GM06990 (cell line): Measurements from ENCODE around the gene OBSCN.

Experiments used
- DNase-seq: peaks from one replicate; pipeline ENCODE4 v3.0.0-alpha.2; 2011; ENCODE audit not compliant: insufficient read length; ENCODE audit errors: extremely low read depth
- H3K27me3 ChIP-seq: replicated peaks from 2 replicates; pipeline ENCODE4 v1.6.0; 2011; ENCODE audit warnings: low read length; ENCODE audit not compliant: control insufficient read depth, insufficient read depth
- H3K36me3 ChIP-seq: 2 replicates; pipeline ENCODE4 v1.5.1; 2011; ENCODE audit warnings: low read length; ENCODE audit not compliant: control insufficient read depth, insufficient read depth
- H3K4me3 ChIP-seq: replicated peaks from 2 replicates; pipeline ENCODE4 v1.5.1; 2011; ENCODE audit warnings: low read depth, mild to moderate bottlenecking, control low read depth, low read length
- CTCF ChIP-seq: IDR thresholded peaks from 2 replicates; pipeline ENCODE4 v1.5.1; 2011; ENCODE audit warnings: low read length, control low read depth, mild to moderate bottlenecking, inconsistent platforms; ENCODE audit not compliant: insufficient read depth, poor library complexity, severe bottlenecking

OBSCN gene

GRCh38 chr1:228259368-228259894, 51.6 kb downstream of the OBSCN start:
- no peak for DNase-seq

GRCh38 chr1:228259951-228260350, 52.1 kb downstream of the OBSCN start:
- DNase-seq, result no peak
- no peaks in the 10 kb centered on the region for H3K36me3 ChIP-seq
- H3K4me3 ChIP-seq, result no peak overlapping the region
- H3K27me3 ChIP-seq, result no peaks in the 10 kb centered on the region
- TF ChIP-seq CTCF, result no peak

More at GRCh38 chr1:228259368-228259894, 51.6 kb downstream of the OBSCN start:
- Histone ChIP-seq H3K36me3 (no peaks in the 10 kb centered on the region), H3K4me3 (no peak overlapping the region), H3K27me3 (no peaks in the 10 kb centered on the region)
- no peak for TF ChIP-seq CTCF

- no peaks in the 10 kb centered on the region for H3K27me3 ChIP-seq
- H3K36me3 ChIP-seq, result no peaks in the 10 kb centered on the region
- TF ChIP-seq CTCF, result no peak
- no peak overlapping the region for H3K4me3 ChIP-seq
- no peak for DNase-seq
These were observed 53.9 kb downstream of the OBSCN start for GRCh38 chr1:228261706-228262105.

GRCh38 chr1:228262475-228262874, 54.6 kb downstream of the OBSCN start:
- DNase-seq, result no peak
- no peak overlapping the region for H3K4me3 ChIP-seq
- no peaks in the 10 kb centered on the region for H3K36me3 ChIP-seq
- no peaks in the 10 kb centered on the region for H3K27me3 ChIP-seq
- TF ChIP-seq CTCF, result no peak

- H3K36me3 ChIP-seq, result no peaks in the 10 kb centered on the region
- H3K4me3 ChIP-seq, result no peak overlapping the region
- no peak for TF ChIP-seq CTCF
- H3K27me3 ChIP-seq, result no peaks in the 10 kb centered on the region
- no peak for DNase-seq
These were observed 55.8 kb downstream of the OBSCN start for GRCh38 chr1:228263636-228264035.
